ENCODE data around the gene GAS6.
A peak's percentile ranks its signal among the peaks of the same experiment; 100 is the strongest.

The GAS6 gene

DNA sequence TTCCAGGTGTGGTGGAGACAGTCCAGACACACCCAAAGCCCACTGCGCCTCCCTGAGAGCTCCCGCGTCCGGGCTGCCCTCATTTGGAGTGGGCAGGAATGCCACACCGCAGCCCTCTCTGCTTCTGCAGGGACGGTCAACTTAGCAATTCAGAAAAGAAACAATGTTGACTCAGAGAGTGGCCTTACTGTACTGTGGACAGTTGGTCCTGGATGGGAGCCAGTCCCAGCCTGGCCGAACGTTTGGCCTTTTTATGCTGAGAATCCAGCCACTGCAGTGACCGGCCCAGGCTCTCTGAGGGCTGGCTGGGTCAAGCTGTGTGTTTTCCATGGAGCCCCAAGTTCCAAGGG, 7.2 kb downstream of the GAS6 start:
- TF ChIP-seq, protein P1, sequence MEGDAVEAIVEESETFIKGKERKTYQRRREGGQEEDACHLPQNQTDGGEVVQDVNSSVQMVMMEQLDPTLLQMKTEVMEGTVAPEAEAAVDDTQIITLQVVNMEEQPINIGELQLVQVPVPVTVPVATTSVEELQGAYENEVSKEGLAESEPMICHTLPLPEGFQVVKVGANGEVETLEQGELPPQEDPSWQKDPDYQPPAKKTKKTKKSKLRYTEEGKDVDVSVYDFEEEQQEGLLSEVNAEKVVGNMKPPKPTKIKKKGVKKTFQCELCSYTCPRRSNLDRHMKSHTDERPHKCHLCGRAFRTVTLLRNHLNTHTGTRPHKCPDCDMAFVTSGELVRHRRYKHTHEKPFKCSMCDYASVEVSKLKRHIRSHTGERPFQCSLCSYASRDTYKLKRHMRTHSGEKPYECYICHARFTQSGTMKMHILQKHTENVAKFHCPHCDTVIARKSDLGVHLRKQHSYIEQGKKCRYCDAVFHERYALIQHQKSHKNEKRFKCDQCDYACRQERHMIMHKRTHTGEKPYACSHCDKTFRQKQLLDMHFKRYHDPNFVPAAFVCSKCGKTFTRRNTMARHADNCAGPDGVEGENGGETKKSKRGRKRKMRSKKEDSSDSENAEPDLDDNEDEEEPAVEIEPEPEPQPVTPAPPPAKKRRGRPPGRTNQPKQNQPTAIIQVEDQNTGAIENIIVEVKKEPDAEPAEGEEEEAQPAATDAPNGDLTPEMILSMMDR (IDR thresholded peaks at IDR 0.05), result no peak
- peaks cover 58% of the 10 kb centered on the region for H3K4me1 Mint-ChIP-seq
- H3K27me3 Mint-ChIP-seq (ENCODE audit: low read depth, poor library complexity), result peaks cover 28% of the 10 kb centered on the region
- H3K9me3 Mint-ChIP-seq, result no peaks in the 10 kb centered on the region
- DNase-seq, result no peak
- no peak overlapping the region for H3K27ac Mint-ChIP-seq
- no peak overlapping the region for H3K4me3 Mint-ChIP-seq
- H3K36me3 Mint-ChIP-seq (ENCODE audit: low read depth), result no peaks in the 10 kb centered on the region

DNA sequence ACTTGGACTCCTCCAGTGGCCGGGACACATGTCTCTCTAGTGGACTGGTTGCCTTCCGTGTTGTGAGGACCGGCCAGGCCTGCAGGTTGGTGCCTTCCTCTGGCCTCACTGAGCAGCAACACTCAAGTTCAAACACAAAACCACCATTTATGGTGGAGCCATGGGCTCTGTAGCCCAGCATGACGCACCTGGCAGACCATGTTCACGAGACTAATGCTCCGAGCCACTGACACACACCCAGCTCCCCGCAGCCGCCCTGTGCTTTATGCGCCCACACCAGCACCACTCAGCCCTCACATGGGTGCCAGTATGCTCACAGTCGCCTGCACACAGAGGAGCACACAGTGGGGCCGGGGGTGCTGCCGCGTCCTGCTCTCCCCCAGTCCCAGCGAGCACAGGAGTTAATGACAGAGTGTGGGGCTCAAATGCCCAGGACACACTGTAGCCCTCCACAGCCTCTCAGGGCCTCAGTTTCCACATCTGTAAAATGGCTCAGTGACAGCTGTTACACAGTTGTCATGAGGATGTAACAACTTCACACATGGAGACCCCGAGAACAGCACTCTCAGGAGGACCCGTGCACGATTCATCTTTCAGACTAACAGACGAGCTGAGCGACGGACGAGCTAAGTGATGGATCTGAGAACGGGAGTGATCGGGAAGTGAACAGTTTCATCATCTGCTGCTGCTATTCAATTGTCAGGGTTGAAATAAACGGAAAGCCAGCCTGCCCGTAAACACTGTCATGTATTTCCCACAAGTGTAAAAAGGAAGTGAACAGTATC, 7.8 kb downstream of the GAS6 start:
- no peak overlapping the region for H3K27ac Mint-ChIP-seq
- no peak for DNase-seq
- peaks cover 53% of the 10 kb centered on the region for H3K4me1 Mint-ChIP-seq

DNA sequence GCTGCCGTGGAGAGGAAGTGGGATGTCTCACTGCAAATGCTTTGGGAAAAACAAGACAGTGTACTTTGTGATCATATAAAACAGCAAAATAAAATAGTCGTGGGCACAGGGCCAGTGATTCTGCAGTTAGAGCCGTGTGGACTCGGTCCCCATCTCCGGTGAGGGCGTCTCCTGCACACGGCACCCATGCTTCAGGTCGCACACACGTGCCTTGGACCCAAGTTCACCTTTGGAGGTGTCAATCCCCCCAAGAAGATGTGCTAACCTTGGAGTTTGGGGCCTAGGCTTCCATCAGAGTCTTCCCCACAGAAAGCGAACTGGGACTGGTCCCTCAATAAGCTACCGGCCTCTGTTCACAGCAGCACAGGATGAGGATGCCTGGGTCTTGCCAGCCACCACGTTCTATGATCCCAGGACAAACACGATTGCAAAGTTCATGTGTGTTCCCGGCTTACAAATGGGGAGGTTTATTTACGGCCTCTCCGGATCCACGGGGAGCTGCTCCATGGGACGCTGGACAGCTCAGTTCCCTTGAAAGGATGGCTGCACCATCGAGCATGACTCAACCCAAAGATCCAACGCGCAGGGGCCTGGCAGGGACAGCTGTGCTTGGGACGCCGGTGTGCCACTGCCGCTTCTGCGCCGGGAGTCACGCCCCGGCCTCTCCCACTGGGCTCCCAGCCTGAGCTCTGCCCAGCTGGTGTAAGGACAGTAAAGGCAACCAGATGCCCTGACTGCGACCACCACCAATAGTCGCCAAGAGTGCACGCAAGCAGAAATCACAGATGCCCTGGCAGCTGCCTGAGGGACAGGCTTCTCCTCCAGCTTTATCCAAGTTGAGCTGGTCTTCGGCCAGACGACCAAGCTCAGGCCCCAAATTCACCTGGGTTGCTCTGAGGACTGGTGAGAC, 8.6 kb downstream of the GAS6 start:
- no peaks in the 10 kb centered on the region for H3K9me3 Mint-ChIP-seq
- no peaks in the 10 kb centered on the region for H3K36me3 Mint-ChIP-seq (ENCODE audit: low read depth)
- no peak overlapping the region for H3K4me3 Mint-ChIP-seq
- DNase-seq, result no peak
- H3K27me3 Mint-ChIP-seq (ENCODE audit: low read depth, poor library complexity), result peaks cover 13% of the 10 kb centered on the region
- TF ChIP-seq, protein P1 (IDR thresholded peaks at IDR 0.05), result no peak
- no peak overlapping the region for H3K27ac Mint-ChIP-seq
- H3K4me1 Mint-ChIP-seq, result peaks cover 44% of the 10 kb centered on the region

More for the DNA sequence above, 7.8 kb downstream of the GAS6 start:
- H3K9me3 Mint-ChIP-seq, result no peaks in the 10 kb centered on the region
- no peak overlapping the region for H3K4me3 Mint-ChIP-seq
- TF ChIP-seq, protein P1 (IDR thresholded peaks at IDR 0.05), result no peak
- peaks cover 22% of the 10 kb centered on the region for H3K27me3 Mint-ChIP-seq (ENCODE audit: low read depth, poor library complexity)
- no peaks in the 10 kb centered on the region for H3K36me3 Mint-ChIP-seq (ENCODE audit: low read depth)

DNA sequence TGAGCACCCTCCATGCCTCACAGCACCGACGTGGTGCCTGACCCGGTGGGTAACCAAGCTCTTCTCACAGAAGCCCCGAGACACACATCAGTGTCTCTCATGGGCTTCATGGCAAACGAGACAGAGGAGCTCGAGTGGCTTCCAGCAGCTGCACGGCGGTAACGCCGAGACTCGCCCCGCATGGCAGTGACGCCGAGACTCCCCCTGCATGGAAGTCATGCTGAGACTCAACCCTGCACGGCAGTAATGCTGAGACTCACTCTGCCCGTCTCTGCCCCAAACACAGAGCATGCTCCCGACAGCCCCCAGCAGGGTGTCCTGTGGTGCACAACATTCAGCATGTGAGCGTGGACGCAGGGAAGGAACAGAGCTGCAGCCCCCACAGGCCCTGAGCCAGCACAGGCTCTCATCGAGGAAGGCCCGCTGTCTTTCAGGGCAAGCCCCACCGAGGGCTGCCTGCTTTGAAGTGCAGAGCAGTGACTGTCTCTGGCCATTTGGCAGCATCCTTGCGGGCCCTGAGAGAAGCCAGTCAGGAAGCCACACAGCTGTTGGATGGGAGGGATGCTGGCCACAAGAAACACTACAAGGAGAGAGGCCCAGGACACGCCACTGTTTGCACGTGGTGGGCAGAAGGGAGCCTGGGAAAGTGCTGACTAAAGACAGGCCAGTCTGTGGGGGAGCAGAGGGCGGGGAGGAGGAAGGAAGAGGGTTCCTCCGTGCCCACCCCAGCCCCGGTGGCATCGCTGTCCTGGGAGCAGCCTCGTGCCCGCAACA, 9.5 kb downstream of the GAS6 start:
- Mint-ChIP-seq H3K4me3 (no peak overlapping the region), H3K9me3 (no peaks in the 10 kb centered on the region), H3K27ac (no peak overlapping the region), H3K36me3 (ENCODE audit: low read depth) (no peaks in the 10 kb centered on the region), H3K27me3 (ENCODE audit: low read depth, poor library complexity) (peaks cover 7% of the 10 kb centered on the region), H3K4me1 (peaks cover 36% of the 10 kb centered on the region)
- DNase-seq, result no peak
- TF ChIP-seq, protein P1 (IDR thresholded peaks at IDR 0.05), result no peak

DNA sequence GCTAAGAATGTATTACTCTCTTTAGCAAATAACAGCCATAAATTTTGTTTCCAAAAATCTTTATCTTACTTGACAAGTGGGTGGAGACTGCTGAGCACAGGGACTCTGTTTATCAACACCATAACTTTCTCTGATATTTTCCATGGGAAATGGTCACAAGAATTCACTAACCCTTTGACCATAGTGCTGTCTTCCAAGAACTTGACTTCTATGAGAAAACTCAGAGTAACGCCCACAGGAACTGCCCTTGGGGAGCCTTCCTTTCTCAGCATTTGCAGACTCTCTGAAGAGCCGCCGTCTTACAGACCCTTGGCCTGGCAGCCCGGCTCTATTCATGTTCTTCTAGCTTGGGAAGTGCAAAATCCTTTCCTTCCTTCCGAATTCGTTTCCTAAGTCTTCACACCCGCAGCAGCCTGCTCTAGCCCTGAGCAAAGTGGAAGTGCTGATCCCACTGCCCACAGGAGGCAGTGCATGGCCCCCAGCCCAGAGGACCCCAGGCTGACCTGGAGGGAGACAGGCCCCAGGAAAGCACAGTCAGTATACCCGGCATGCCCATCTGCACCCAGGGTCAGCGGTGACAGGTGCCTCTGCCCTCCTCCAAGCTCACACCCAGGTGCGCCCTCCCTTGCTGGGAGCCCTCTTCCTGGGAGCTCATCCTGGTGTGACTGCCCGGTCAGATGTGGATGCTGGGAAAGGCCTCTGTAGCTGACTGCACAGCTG, 10.2 kb downstream of the GAS6 start:
- Mint-ChIP-seq H3K4me3 (no peak overlapping the region), H3K36me3 (ENCODE audit: low read depth) (no peaks in the 10 kb centered on the region), H3K27ac (peak overlapping the region; percentile 41), H3K27me3 (ENCODE audit: low read depth, poor library complexity) (peaks cover 7% of the 10 kb centered on the region), H3K4me1 (peaks cover 38% of the 10 kb centered on the region), H3K9me3 (no peaks in the 10 kb centered on the region)
- TF ChIP-seq, protein P1 (IDR thresholded peaks at IDR 0.05), result no peak
- DNase-seq, result no peak
